GM19099 (cell line): ENCODE results near the gene SLC1A6.

ENCODE experiments used
- POLR2A ChIP-seq: IDR thresholded peaks from 3 replicates; pipeline ENCODE4 v1.6.1; 2011; ENCODE audit warnings: low read depth; ENCODE audit not compliant: insufficient read length; ENCODE audit errors: extremely low read depth

SLC1A6 gene

DNA sequence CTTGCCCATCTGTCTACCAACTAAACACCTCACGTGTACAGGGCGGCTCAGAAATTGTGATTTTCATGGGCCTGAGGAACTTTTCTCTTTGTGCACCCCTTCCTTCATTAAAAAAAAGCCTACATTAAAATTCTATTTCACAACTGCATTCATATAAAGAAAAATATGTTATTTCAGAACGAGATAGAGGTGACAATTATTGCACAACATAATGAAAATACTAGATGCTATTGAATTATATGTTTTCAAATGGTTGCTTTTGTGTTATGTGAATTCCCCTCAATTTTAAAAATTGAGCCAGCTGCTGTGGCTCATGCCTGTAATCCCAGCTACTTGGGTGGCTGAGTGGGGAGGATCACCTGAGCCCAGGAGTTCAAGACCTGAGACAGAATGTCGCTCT is 5.2 kb downstream of the SLC1A6 start:
- TF ChIP-seq POLR2A = no peak

DNA sequence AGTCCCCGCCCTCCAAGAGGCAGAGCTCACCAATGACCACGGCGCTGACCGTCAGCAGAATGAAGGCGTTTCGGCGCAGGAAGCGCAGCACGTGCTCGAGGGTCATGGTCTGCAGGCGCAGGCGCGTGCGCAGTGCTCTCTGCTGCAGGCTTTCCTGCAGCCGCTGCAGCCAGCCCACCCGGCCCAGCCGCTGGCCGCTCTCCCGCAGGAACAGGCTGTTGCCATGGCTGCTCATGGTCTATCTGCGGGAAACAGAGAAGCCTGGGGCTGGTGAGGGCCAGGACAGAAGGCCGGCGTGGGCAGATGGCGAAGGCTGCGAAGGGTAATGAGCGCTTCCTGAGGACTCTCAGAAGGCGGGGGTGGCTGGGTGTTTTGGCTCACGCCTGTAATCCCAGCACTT is 7.0 kb downstream of the SLC1A6 start:
- TF ChIP-seq POLR2A = no peak

DNA sequence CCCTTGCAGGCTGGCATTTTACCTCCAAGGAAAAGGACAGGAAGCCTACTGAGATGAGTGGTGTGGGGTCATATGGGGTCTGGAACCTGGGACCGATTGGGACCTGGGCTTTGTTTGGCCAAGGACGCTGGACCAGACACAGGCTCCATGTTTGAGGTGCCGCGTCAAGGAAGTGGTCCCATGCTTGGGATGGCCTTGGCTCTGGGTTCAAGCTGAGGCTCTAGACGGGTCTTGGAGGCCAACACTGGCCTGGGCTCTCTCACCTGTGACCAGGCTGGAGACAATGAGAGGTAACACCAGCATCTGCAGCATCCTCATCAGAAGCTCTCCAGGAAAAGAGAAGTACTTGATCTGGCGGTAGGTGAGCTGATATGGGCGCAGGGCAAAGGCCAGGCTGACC is 8.2 kb downstream of the SLC1A6 start:
- no peak for TF ChIP-seq POLR2A

DNA sequence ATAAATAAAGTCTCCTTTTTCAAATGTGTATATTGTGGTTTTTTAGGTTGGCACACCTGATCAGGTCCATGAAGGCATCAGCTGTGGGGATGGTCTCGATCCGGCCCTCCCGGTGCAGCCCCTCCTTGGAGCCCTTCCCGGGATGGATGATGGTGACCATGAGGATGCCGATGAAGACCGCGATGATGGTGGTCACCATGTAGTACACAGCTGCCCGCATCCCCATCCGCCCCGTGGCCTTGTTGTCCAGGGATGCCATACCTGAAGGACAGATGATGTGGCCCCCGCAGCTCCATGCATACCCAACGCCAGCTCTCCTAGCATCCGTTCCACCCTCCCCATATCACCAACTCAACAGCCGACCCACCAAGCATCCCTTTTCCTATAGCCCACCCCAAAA is 11.4 kb downstream of the SLC1A6 start:
- TF ChIP-seq POLR2A = no peak

DNA sequence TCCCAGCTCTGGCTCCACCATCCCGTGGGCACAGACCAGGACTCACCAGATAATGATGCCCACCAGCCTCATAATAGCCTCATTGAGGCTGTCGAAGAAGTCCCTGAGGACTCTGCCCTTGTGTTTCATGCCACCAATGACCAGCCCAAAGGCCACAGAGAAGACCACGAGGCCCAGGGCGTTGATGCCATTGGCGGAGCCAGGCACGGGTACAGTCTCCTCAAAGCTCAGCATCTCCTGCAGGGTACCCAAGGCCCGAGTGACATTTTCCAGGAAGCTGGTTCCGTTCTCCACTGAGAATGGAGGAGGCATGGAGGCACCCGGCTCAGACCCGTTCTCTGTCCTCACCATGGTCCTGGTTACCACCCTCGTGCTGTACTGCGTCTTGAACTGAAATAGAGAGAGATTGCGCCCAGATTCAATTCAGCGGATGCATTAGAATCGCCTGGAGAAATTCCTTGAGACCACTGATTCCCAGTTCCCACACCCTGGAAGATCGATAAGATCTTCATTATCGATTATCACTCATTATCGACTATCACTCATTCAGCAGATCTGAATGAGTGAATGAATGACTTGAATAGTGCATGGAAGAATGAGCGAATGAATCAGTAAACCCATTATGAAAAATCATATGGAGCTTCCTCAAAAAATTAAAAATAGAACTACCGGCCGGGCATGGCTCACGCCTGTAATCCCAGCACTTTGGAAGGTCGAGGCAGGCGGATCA is 17.5 kb downstream of the SLC1A6 start:
- TF ChIP-seq POLR2A = no peak

DNA sequence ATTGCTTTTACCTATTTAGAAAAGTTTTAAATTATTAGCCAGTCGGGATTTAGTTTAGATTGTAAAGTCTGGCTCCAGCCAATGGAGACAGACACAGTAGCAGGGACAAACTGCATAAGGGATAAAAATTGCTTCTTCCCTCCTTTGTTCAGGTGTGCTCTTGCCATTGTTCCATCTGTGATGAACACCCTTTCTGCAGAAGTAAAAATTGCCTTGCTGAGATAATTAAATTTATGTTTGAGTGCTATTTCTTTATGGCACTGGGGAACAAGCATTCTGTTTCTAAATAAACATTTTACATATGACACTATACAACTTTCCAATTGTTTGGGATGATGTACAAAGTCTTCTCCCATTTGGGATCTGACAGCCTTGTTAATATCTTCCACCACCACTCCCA is 20.4 kb downstream of the SLC1A6 start:
- TF ChIP-seq POLR2A = no peak

DNA sequence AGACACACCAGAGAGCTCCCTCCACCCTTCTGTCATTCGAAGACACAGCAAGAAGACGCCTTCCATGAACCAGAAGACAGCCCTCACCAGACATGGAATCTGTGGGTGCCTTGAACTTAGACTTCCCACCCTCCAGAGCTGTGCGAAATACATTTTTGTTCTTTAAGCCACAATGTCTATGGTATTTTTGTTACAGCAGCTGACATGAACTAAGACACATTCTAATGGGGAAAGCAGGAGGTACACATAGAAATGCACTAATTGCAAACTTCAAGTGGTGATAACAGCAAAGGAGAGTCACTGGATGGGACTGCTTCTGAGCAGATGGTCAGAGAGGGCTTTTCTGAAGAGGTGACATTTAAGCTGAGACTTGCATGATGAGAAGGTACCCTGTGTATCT is 22.2 kb downstream of the SLC1A6 start:
- no peak for TF ChIP-seq POLR2A

DNA sequence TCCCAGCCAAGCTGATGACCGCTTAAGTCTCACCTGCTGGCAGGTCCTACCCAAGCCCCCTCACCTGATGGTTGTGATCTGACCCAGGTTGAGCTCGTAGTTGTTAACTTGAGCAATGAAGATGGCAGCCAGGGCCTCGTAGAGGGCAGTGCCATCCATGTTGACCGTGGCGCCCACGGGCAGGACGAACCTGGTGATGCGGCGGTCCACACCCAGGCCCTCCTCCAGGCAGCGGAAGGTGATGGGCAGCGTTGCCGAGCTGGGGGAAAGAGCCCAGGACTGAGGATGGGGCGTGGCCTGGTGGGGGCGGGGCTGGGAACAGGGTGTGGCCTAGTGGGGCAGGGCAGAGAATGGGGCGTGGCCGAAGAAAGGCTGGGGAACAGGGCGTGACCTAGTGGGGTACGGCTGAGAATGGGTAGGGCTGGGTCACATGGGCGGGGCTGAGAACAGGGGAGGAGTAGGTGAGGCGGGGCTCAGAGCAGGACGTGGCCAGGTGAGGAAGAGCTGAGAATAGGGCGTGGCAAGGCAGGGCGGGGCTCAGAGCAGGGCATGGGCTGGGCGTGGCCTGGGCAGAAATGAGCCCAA is 25.5 kb downstream of the SLC1A6 start:
- no peak for TF ChIP-seq POLR2A

DNA sequence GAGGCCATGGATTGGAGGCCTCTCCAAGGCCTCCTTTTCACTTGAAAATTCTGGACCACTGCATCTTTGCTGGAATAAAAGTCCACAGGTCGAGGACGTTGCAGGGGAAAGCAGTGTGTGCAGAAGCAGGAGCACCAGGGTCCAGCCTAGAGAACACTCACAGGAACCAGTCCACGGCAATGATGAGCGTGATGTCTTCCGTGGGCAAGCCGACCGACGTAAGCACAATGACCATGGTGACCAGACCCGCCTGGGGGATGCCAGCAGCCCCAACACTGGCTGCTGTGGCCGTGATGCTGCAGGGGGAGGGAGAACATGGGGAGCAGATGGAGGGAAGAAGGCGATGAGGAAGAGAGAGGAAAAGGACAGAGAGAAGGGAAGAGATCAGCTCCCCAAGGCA is 26.9 kb downstream of the SLC1A6 start:
- no peak for TF ChIP-seq POLR2A

DNA sequence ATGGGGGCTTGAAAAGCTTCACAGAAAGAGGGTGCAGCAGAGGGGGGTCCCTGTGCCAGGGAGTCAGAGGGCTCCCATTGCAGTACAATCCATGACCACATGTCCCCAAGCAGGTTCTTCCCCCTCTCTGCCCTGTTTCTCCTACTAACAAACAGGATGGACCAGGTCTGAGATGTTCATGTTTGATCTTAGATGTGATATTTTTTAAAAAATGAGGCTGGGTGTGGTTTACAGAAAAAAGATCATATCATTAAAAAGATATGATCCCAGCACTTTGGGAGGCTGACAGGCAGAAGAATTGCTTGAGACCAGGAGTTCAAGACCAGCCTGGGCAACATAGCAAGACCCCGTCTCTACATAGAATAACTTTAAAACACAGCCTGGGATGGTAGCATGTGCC is 29.2 kb downstream of the SLC1A6 start:
- no peak for TF ChIP-seq POLR2A

DNA sequence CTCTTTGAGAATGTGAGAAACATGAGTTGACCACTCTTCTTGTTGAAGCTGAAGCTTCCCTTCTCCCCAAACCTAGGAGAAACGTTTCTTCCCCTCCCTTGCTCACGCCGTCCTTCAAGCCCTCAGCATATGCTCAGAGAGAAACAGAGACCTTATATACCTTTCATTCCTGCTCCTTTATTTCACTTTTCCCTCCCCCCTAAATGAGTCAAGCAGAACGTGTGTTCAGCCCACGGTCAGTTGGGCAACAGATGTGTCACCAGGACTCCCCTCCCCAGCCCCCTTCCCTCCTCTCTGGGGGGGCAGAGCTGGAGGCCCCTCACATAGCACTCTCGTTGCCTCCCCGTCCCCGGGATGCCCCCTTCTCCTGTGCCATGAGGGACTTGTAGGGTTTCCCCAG is 29.8 kb downstream of the SLC1A6 start:
- TF ChIP-seq POLR2A = no peak

DNA sequence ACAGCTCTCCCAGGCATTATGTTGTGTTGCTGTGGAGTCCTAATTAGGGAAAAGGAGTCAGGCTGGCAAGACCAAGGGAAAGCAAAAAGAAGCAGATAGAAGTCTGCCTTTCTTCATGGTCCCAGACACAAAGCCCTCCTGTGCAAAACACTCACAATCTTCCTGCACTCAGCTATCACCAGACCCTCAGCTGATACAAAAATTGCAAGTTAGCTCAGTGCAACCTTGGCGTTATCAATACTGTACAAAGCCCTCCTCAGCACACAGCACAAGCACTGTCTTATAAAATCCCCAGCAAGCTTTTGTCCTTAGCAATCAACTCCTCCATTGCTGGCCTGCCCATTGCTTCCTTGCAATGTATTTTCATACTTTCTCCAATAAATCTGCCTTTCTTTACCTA is 35.2 kb downstream of the SLC1A6 start:
- TF ChIP-seq POLR2A = no peak

DNA sequence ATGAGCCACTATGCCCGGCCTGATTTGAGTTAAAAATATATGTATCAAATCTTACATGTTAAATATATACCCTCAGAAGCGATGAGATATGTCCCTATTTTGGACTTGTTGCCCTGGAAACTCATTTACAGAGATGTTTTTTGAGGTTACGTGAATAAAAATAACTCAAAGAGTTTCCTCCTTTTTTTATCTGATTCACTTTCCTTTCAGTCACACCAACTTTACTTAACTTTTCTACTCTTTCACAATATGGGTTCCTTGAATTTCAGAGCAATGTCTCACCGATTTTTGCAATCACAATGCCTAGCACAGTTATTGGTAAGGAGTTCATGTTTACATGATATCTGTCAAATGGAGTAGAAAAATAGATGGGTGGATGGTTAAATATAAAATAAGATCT is 36.1 kb downstream of the SLC1A6 start:
- TF ChIP-seq POLR2A = no peak

DNA sequence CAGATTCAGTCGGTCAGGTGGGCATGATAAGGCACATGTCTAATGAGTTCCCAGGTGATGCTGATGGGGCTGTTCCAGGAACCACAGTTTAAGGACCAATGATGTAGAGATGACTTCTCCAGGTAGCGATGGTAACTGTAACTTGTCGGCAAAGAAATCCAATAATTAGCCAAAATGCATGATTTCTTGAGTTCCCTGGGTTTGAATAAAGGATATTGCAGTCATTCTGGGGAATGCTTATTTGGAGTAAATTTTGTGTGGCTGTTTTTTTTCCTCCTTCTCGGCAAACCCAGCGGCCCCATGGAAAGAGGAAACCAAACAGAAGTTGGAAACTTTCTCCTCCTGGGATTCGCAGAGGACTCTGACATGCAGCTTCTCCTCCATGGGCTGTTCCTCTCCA is 38.5 kb downstream of the SLC1A6 start, which contains the start of gene OR7C2:
Gene OR7C2 (plus strand): TSS at position 301 of the 400 bp plus-strand sequence. CDS start 0 bp downstream, at position 301.
- TF ChIP-seq POLR2A = no peak

DNA sequence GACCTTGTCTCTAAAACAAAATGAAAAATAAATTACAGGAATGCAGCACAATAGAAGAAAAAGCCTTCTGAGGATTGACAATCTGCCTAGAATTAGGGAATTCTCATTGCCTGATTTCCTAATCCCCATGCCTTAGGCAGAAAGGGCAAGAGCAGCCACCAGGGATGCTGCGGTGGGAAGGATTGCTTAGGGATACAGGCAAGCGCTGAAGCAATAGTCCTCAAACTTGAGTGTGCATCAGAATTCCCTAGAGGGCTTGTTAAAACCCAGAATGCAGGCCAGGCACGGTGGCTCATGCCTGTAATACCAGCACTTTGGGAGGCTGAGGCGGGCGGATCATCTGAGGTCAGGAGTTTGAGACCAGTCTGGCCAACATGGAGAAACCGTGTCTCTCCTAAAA is 39.4 kb downstream of the SLC1A6 start:
- no peak for TF ChIP-seq POLR2A

DNA sequence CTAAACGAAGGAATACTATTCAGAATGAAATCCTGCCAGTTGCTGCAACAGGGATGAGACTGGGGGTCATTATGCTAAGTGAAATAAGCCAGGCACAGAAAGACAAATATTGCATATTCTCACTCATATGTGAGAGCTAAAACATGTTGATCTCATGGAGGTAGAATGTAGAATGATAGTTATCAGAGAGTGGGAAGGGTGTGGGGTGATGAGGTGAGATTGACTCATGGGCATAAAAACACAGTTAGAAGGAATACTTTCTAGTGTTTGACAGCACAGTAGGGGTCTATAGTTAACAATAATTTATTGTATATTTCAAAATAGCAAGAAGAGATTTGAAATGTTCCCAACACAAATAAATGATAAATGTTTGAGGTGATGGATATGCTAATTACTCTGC is 46.2 kb downstream of the SLC1A6 start:
- no peak for TF ChIP-seq POLR2A

DNA sequence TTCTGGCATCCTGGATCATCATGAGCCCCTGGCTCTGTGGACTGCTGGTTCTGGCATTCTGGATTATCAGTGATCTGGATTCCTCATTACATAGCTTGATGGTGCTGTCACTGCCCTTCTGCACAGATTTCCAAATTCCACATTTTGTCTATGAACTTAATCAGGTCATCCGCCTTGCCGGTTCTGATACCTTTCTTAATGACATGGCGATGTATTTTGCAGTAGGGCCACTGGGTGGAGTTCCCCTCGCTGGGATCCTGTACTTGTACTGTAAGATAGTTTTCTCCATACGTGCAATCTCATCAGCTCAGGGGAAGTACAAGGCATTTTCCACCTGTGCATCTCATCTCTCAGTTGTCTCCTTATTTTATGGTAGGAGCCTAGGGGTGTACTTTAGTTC is 62.8 kb downstream of the SLC1A6 start:
- no peak for TF ChIP-seq POLR2A
